ENCODE measurements around the gene SRPX2. TPM values are rescaled to one million over a fixed set of nuclear protein-coding genes. Genes with fewer than 3 reads are reported as not detected.

The SRPX2 gene
- polyA plus RNA-seq, 1 donor (not counting 4 experiments of a cell fraction or from before 2014, with no cell fraction given), result 4.0 TPM

Other genes with a start within 250 kb of the SRPX2 start
- gene PCDH19, start 233.9 kb upstream of the SRPX2 start, polyA plus RNA-seq, result 0.01 TPM in 2 of 3 replicates, not detected in the other
- gene TNMD, start 59.3 kb upstream of the SRPX2 start, polyA plus RNA-seq, result not detected in 3 replicates
- gene TSPAN6, start 7.4 kb upstream of the SRPX2 start, polyA plus RNA-seq, result 17.9 to 24.3 TPM (median 19.2 TPM) in 3 replicates
- gene SYTL4, start 87.9 kb downstream of the SRPX2 start, polyA plus RNA-seq, result 0.40 to 1.2 TPM (median 0.87 TPM) in 3 replicates
- gene CSTF2, start 176.2 kb downstream of the SRPX2 start, polyA plus RNA-seq, result 22.0 to 29.5 TPM (median 28.3 TPM) in 3 replicates
- not detected in 3 replicates for gene NOX1, start 230.2 kb downstream of the SRPX2 start, polyA plus RNA-seq